HEK293T (cell line): ENCODE results near the gene COQ8B.

ENCODE experiments used
- BHLHE40 ChIP-seq: fragments of 450-650 bp; IDR thresholded peaks from 2 replicates; pipeline ENCODE4 v1.6.1; 2016; ENCODE audit warnings: mild to moderate bottlenecking, moderate library complexity, borderline replicate concordance
- ELF4 ChIP-seq: fragments of 450-650 bp; IDR thresholded peaks from 2 replicates; pipeline ENCODE4 v1.6.1; 2017; ENCODE audit warnings: antibody characterized with exemption
- FOXA1 ChIP-seq: fragments of 450-650 bp; IDR thresholded peaks from 2 replicates; pipeline ENCODE4 v1.6.1; 2016; ENCODE audit warnings: mild to moderate bottlenecking
- FOXK2 ChIP-seq: fragments of 450-650 bp; IDR thresholded peaks from 2 replicates; pipeline ENCODE4 v1.6.1; 2016; ENCODE audit warnings: mild to moderate bottlenecking
- FOXM1 ChIP-seq: fragments of 450-650 bp; IDR thresholded peaks from 2 replicates; pipeline ENCODE4 v1.6.1; 2017; ENCODE audit warnings: mild to moderate bottlenecking, borderline replicate concordance
- HDGF ChIP-seq: fragments of 450-650 bp; IDR thresholded peaks from 2 replicates; pipeline ENCODE4 v1.6.1; 2017; ENCODE audit warnings: antibody characterized with exemption, borderline replicate concordance
- NFRKB ChIP-seq: fragments of 450-650 bp; IDR thresholded peaks from 2 replicates; pipeline ENCODE4 v1.6.1; 2016; ENCODE audit warnings: mild to moderate bottlenecking, moderate library complexity
- PKNOX1 ChIP-seq: fragments of 450-650 bp; IDR thresholded peaks from 2 replicates; pipeline ENCODE4 v1.6.1; 2016
- SUZ12 ChIP-seq: fragments of 450-650 bp; IDR thresholded peaks from 2 replicates; pipeline ENCODE4 v1.6.1; 2016; ENCODE audit warnings: mild to moderate bottlenecking
- TARDBP ChIP-seq: fragments of 450-650 bp; IDR thresholded peaks from 2 replicates; pipeline ENCODE4 v1.6.1; 2016
- ZNF384 ChIP-seq: fragments of 450-650 bp; IDR thresholded peaks from 2 replicates; pipeline ENCODE4 v1.6.1; 2016

- no peak for TF ChIP-seq SUZ12
- TF ChIP-seq FOXK2 = no peak
- TF ChIP-seq FOXA1 = no peak
- TF ChIP-seq ZNF384 = no peak
- TF ChIP-seq HDGF = no peak
- TF ChIP-seq ELF4 = no peak
- no peak for TF ChIP-seq BHLHE40
- TF ChIP-seq TARDBP = no peak
- no peak for TF ChIP-seq PKNOX1
- TF ChIP-seq NFRKB = no peak
- no peak for TF ChIP-seq FOXM1
These were observed 14.2 kb downstream of the COQ8B start for GRCh38 chr19:40702337-40703012.
